ENCODE results near the gene CCDC110. TPM values are rescaled to one million over a fixed set of nuclear protein-coding genes. Genes with fewer than 3 reads are reported as not detected.

Gene CCDC110
- total and polyA plus RNA-seq, 9 of the 15 experiments (the other 6 are each of a cell fraction or from before 2014, with no cell fraction given): 0.04 to 0.35 (median 0.07) TPM; not detected in 4

DNA sequence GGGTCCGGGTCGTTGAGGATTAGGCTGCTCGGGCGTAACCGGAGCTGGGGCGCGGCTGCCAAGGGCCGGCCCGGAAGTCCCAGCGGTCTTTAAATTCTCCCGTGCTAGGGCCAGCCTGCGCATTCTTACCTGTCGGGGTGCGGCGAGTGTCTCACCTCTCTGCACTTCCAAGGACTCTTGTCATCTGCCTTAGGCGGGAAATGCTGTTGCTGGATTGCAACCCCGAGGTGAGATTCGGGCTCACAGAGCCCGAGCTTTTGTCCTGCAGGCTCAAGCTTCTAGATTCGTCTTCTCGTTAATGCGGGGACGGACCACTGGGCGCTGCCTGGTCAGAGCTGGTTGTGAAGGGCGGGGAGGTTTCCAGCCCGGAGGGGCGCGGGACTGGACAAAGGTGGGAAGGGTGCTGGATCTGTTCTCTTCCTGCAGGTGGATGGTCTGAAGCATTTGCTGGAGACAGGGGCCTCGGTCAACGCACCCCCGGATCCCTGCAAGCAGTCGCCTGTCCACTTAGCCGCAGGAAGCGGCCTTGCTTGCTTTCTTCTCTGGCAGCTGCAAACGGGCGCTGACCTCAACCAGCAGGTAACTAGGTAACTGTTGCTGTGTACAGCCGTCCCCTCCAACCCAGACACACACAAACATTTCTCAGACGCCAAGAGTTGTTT, 74.7 kb downstream of the CCDC110 start, which contains the start of gene ANKRD37 (continued):
- TF ChIP-seq CBX8 (IDR thresholded peaks at IDR 0.05; ENCODE audit: borderline replicate concordance, extremely low read depth, low read depth, low read length, poor library complexity, severe bottlenecking): no peak
- peak; percentile 76 for TF ChIP-seq KDM5B (IDR thresholded peaks at IDR 0.05; ENCODE audit: insufficient replicate concordance, low read depth, low read length)
- TF ChIP-seq ETV1 (tag; conservative IDR thresholded peaks at IDR 0.05; ENCODE audit: low read depth): no peak
- no peak for TF ChIP-seq GATAD2A (IDR thresholded peaks at IDR 0.05)
- TF ChIP-seq, protein P1, sequence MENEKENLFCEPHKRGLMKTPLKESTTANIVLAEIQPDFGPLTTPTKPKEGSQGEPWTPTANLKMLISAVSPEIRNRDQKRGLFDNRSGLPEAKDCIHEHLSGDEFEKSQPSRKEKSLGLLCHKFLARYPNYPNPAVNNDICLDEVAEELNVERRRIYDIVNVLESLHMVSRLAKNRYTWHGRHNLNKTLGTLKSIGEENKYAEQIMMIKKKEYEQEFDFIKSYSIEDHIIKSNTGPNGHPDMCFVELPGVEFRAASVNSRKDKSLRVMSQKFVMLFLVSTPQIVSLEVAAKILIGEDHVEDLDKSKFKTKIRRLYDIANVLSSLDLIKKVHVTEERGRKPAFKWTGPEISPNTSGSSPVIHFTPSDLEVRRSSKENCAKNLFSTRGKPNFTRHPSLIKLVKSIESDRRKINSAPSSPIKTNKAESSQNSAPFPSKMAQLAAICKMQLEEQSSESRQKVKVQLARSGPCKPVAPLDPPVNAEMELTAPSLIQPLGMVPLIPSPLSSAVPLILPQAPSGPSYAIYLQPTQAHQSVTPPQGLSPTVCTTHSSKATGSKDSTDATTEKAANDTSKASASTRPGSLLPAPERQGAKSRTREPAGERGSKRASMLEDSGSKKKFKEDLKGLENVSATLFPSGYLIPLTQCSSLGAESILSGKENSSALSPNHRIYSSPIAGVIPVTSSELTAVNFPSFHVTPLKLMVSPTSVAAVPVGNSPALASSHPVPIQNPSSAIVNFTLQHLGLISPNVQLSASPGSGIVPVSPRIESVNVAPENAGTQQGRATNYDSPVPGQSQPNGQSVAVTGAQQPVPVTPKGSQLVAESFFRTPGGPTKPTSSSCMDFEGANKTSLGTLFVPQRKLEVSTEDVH (IDR thresholded peaks at IDR 0.05; ENCODE audit: low read depth, partially characterized antibody): peak; percentile 27
- no peak for TF ChIP-seq ESRRB (CRISPR knock-in tag; IDR thresholded peaks at IDR 0.05; ENCODE audit: borderline replicate concordance)
- TF ChIP-seq ZNF133 (CRISPR knock-in tag; IDR thresholded peaks at IDR 0.05): no peak
- TF ChIP-seq NR3C1 (CRISPR knock-in tag; IDR thresholded peaks at IDR 0.05): no peak
- peak; percentile 20; the same call in 1 of the 2 replicates for TF ChIP-seq HDAC2 (IDR thresholded peaks at IDR 0.05)
- TF ChIP-seq POLR2A (conservative IDR thresholded peaks at IDR 0.05): no peak
- TF ChIP-seq SMC3 (conservative IDR thresholded peaks at IDR 0.05; ENCODE audit: insufficient read depth, low read depth, low read length): no peak
- peak; percentile 63 for TF ChIP-seq RFX1 (IDR thresholded peaks at IDR 0.05)
- no peak for TF ChIP-seq ERF (CRISPR knock-in tag; IDR thresholded peaks at IDR 0.05)
- TF ChIP-seq, protein P2, sequence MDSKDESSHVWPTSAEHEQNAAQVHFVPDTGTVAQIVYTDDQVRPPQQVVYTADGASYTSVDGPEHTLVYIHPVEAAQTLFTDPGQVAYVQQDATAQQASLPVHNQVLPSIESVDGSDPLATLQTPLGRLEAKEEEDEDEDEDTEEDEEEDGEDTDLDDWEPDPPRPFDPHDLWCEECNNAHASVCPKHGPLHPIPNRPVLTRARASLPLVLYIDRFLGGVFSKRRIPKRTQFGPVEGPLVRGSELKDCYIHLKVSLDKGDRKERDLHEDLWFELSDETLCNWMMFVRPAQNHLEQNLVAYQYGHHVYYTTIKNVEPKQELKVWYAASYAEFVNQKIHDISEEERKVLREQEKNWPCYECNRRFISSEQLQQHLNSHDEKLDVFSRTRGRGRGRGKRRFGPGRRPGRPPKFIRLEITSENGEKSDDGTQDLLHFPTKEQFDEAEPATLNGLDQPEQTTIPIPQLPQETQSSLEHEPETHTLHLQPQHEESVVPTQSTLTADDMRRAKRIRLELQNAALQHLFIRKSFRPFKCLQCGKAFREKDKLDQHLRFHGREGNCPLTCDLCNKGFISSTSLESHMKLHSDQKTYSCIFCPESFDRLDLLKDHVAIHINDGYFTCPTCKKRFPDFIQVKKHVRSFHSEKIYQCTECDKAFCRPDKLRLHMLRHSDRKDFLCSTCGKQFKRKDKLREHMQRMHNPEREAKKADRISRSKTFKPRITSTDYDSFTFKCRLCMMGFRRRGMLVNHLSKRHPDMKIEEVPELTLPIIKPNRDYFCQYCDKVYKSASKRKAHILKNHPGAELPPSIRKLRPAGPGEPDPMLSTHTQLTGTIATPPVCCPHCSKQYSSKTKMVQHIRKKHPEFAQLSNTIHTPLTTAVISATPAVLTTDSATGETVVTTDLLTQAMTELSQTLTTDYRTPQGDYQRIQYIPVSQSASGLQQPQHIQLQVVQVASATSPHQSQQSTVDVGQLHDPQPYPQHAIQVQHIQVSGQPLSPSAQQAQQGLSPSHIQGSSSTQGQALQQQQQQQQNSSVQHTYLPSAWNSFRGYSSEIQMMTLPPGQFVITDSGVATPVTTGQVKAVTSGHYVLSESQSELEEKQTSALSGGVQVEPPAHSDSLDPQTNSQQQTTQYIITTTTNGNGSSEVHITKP (IDR thresholded peaks at IDR 0.05; ENCODE audit: partially characterized antibody): peak; percentile 43
- 0 out of 4 replicates have a peak, but pooled peaks have one; percentile 51 to 68 for TF ChIP-seq SIN3A (IDR thresholded peaks at IDR 0.05; ENCODE audit: borderline replicate concordance in 2 of 2, control insufficient read depth in 1 of 2, low read depth in 2 of 2, low read length in 2 of 2)
- 0 out of 4 replicates have a peak, but pooled peaks of 1 of the 2 experiments have one; percentile 7 for TF ChIP-seq MAZ (CRISPR knock-in tag; conservative IDR thresholded peaks at IDR 0.05 in 1 of 2, IDR thresholded peaks at IDR 0.05 in 1 of 2)
- no peak for TF ChIP-seq TARDBP (IDR thresholded peaks at IDR 0.05)
- no peak for TF ChIP-seq HMGN3 (IDR thresholded peaks at IDR 0.05; ENCODE audit: borderline replicate concordance, extremely low read depth, insufficient read length, low read depth, low read length)
- TF ChIP-seq LCOR (CRISPR knock-in tag; IDR thresholded peaks at IDR 0.05): no peak
- TF ChIP-seq, protein P3, sequence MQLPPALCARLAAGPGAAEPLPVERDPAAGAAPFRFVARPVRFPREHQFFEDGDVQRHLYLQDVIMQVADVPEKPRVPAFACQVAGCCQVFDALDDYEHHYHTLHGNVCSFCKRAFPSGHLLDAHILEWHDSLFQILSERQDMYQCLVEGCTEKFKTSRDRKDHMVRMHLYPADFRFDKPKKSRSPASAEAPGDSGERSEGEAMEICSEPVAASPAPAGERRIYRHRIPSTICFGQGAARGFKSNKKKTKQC (CRISPR knock-in tag; IDR thresholded peaks at IDR 0.05): peak; percentile 24; the same call in 1 of the 2 replicates
- TF ChIP-seq ETV5 (CRISPR knock-in tag; IDR thresholded peaks at IDR 0.05; ENCODE audit: low read depth): 0 out of 2 replicates have a peak, but pooled peaks have one; percentile 62

Measured in K562 (cell line).